ENCODE measurements around the gene COMMD7.
"Not testable (repeated sequence)": the region's sequence is repeated elsewhere in the genome, so short reads cannot be mapped to it uniquely, and the experiment has no call there.

Gene COMMD7

DNA sequence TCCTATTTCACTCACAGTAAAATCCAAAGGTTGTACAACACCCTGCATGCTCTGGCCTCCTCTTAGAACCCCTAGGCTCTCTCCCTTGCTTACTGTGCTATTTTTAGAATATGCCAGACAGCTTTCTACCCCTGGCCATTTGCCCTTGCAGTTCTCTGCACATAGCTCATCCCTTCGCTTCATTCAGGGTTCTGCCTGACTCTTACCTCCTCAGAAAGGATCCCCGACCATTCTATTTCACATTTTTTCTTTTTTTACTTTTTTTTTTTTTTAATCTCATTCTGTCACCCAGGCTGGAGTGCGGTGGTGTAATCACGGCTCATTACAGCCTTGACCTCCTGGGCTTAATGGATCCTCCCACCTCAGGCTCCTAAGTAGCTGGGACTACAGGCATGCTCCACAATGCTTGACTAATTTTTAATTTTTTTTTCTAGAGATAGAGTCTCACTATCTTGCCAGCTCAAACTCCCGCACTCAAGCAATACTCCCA is 33.6 kb downstream of the COMMD7 start:
- H3K27ac Mint-ChIP-seq = peak overlapping the region; percentile 13
- H3K4me1 Mint-ChIP-seq (ENCODE audit: low read depth) = peaks cover 9% of the 10 kb centered on the region
- H3K36me3 Mint-ChIP-seq = no peaks in the 10 kb centered on the region
- H3K9me3 Mint-ChIP-seq (ENCODE audit: low read depth) = no peaks in the 10 kb centered on the region
- H3K4me3 Mint-ChIP-seq = no peak overlapping the region
- no peaks in the 10 kb centered on the region for H3K27me3 Mint-ChIP-seq

DNA sequence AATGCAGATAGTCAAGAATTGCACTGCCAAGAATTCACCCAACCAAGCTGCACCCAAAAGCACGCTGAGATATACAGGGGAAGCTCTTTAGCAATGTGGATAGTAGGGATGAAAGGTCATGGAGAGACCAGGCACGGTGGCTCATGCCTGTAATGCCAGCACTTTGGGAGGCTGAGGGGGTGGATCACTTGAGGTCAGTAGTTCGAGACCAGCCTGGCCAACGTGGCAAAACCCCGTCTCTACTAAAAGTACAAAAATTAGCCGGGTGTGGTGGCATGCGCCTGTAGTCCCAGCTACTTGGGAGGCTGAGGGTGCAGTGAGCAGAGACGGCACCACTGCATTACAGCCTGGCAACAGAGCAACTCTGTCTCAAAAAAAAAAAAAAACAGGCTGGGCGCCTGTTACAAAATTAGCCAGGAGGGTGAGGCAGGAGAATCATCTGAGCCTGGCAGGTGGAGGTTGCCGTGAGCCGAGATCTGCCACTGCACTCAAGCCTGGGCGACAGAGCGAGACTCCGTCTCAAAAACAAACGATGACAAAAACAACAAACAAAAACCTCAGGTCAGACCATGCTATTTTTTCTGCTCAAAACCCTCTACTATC is 34.1 kb downstream of the COMMD7 start:
- H3K9me3 Mint-ChIP-seq (ENCODE audit: low read depth); H3K36me3 Mint-ChIP-seq; H3K27me3 Mint-ChIP-seq; H3K4me3 Mint-ChIP-seq; H3K4me1 Mint-ChIP-seq (ENCODE audit: low read depth): not testable (repeated sequence)
- H3K27ac Mint-ChIP-seq = peak overlapping the region; percentile 13

GRCh38 chr20:32707691-32708581 is 35.3 kb downstream of the COMMD7 start:
- Mint-ChIP-seq H3K36me3 (no peaks in the 10 kb centered on the region), H3K27me3 (no peaks in the 10 kb centered on the region), H3K4me3 (no peak overlapping the region), H3K27ac (peak overlapping the region; percentile 1), H3K4me1 (ENCODE audit: low read depth) (peaks cover 9% of the 10 kb centered on the region), H3K9me3 (ENCODE audit: low read depth) (no peaks in the 10 kb centered on the region)

DNA sequence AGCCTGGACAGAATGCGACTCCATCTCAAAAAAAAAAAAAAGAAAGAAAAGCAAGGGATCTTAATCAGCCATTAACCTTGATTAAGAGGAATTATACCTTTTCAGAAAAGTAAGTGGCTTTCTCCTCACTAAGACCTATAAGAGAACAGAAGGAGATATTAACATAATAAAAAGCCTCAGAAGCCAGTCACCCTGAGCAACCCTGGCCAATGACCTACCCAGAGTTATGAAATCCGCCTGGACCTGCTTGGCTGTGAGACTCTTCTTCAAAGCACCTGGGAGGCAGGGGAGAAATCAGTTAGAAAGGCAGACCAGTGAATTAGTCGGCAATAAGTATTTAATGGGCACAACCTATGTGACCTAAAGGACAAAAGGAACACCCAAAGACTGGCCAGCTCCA is 36.8 kb downstream of the COMMD7 start:
- Mint-ChIP-seq H3K4me3 (no peak overlapping the region), H3K27me3 (no peaks in the 10 kb centered on the region), H3K36me3 (peaks cover 2% of the 10 kb centered on the region), H3K9me3 (ENCODE audit: low read depth) (no peaks in the 10 kb centered on the region), H3K4me1 (ENCODE audit: low read depth) (peaks cover 9% of the 10 kb centered on the region), H3K27ac (peak overlapping the region; percentile 46)

- no peak overlapping the region for H3K27ac Mint-ChIP-seq
- peaks cover 2% of the 10 kb centered on the region for H3K36me3 Mint-ChIP-seq
- H3K27me3 Mint-ChIP-seq = no peaks in the 10 kb centered on the region
- no peaks in the 10 kb centered on the region for H3K9me3 Mint-ChIP-seq (ENCODE audit: low read depth)
- H3K4me3 Mint-ChIP-seq = no peak overlapping the region
- H3K4me1 Mint-ChIP-seq (ENCODE audit: low read depth) = peaks cover 2% of the 10 kb centered on the region
Observed at GRCh38 chr20:32702706-32703425, 40.4 kb downstream of the COMMD7 start.

GRCh38 chr20:32697608-32698007 is 45.7 kb downstream of the COMMD7 start:
- Mint-ChIP-seq H3K4me1 (ENCODE audit: low read depth) (no peaks in the 10 kb centered on the region), H3K27ac (no peak overlapping the region), H3K36me3 (peaks cover 2% of the 10 kb centered on the region), H3K4me3 (no peak overlapping the region), H3K9me3 (ENCODE audit: low read depth) (no peaks in the 10 kb centered on the region), H3K27me3 (no peaks in the 10 kb centered on the region)

DNA sequence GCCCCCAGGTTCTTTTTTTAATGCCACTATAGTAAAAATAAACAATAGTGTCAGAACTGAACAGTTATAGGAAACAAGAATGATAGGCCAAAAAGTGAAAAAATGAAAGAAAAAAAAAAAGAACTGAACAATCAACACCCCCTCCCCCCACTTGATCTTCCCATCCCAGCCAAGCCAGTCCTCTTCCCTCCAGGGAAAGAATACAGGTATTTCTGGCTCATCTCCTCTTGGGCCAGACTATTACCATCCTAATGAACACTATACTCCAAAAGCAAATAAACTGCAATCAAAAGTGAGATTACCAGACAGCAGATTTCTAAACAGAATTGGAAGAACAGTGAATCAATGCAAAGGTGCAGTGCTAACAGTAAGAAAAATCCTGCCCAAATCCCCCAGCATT is 48.2 kb downstream of the COMMD7 start:
- no peaks in the 10 kb centered on the region for H3K4me1 Mint-ChIP-seq (ENCODE audit: low read depth)

GRCh38 chr20:32688966-32689365 is 54.3 kb downstream of the COMMD7 start:
- H3K4me1 Mint-ChIP-seq (ENCODE audit: low read depth); H3K27ac Mint-ChIP-seq; H3K4me3 Mint-ChIP-seq; H3K36me3 Mint-ChIP-seq; H3K9me3 Mint-ChIP-seq (ENCODE audit: low read depth); H3K27me3 Mint-ChIP-seq: not testable (repeated sequence)

More for the DNA sequence above, 48.2 kb downstream of the COMMD7 start:
- no peaks in the 10 kb centered on the region for H3K36me3 Mint-ChIP-seq
- H3K27ac Mint-ChIP-seq = no peak overlapping the region
- no peaks in the 10 kb centered on the region for H3K9me3 Mint-ChIP-seq (ENCODE audit: low read depth)
- H3K27me3 Mint-ChIP-seq = no peaks in the 10 kb centered on the region
- H3K4me3 Mint-ChIP-seq = no peak overlapping the region

DNA sequence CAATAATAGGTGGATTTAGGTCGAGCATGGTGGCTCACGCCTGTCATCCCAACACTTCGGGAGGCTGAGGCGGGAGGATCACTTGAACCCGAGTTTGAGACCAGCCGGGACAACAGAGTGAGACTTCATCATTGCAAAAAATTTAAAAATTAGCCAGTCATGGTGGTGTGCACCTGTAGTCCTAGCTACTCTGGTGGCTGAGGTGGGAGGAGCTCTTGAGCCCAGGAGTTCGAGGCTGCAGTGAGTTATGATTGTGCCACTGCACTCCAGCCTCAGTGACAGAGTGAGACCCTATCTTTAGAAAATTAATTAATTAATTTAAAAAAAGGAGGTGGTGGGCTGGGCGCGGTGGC is 56.1 kb downstream of the COMMD7 start:
- Mint-ChIP-seq H3K4me3 (no peak overlapping the region), H3K36me3 (no peaks in the 10 kb centered on the region), H3K27ac (no peak overlapping the region), H3K4me1 (ENCODE audit: low read depth) (no peaks in the 10 kb centered on the region), H3K9me3 (ENCODE audit: low read depth) (no peaks in the 10 kb centered on the region), H3K27me3 (no peaks in the 10 kb centered on the region)

GRCh38 chr20:32686530-32687179 is 56.6 kb downstream of the COMMD7 start:
- H3K27ac Mint-ChIP-seq = no peak overlapping the region
- H3K4me1 Mint-ChIP-seq (ENCODE audit: low read depth) = no peaks in the 10 kb centered on the region
- H3K9me3 Mint-ChIP-seq (ENCODE audit: low read depth) = no peaks in the 10 kb centered on the region
- H3K36me3 Mint-ChIP-seq = no peaks in the 10 kb centered on the region
- H3K27me3 Mint-ChIP-seq = no peaks in the 10 kb centered on the region
- H3K4me3 Mint-ChIP-seq = no peak overlapping the region

DNA sequence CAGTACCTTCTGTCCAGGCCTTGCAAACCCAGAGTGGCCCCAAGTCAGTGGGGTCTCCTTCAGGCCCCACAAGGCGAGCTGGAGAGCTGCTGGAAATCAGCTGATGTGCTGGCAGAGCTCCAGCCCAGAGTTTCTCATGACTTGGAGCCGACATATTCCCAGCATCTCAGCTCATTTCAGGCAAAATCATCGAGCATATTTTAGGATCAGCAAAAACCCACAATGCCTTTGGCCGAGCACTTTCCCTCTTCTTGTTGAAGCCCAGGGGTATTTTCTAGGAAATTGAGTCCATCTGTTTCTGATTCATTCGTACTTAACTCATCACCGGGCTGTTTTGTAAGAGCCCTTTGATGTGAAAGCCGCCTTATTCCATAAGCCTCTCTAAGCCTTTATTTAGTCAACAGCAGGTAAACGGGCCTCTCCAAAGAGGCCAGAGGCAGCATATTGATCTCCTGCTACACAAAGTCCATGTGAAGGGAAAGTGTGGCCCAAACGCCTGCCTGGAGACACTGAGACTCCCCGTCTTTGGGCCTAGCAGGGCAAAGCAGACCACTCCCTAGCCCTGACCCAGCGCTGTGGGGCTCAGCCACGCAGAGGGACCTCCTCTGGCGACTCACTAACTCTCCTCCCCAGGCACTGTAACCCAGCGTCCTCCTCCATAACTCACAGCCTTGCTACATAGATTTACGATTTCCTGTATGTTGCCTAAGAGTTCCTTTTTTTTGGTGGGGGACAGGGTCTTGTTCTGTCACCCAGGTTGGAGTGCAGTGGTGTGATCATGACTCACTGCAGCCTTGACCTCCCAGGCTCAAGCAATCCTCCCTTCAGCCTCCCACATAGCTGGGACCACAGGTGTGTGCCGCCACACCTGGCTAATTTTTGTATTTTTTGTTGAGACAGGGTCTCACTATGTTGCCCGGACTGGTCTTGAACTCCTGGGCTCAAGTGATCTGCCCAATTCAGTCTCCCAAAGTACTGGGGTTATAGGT is 57.4 kb downstream of the COMMD7 start:
- Mint-ChIP-seq H3K27ac (no peak overlapping the region), H3K9me3 (ENCODE audit: low read depth) (no peaks in the 10 kb centered on the region), H3K4me1 (ENCODE audit: low read depth) (peaks cover 3% of the 10 kb centered on the region), H3K4me3 (no peak overlapping the region), H3K27me3 (no peaks in the 10 kb centered on the region), H3K36me3 (no peaks in the 10 kb centered on the region)

DNA sequence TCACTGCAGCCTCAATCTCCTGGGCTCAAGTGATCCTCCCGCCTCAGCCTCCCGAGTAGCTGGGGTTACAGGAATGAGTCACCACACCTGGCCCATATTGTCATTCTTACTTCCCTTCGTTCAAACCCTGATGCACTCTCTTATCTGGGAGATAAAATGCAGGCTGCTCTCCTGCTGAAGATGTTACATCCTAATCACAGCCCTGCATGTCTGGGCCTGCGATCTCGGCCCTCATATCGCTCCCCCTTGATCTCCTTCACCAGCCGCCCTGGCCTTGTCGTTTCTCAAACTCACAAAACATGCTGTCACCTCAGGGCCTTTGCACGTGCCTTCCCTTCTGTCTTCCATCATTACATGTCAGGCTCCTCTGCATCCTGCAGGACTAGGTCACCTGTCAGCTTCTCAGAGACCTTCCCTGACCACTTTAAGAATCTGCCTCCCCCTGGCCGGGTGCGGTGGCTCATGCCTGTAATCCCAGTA is 60.7 kb downstream of the COMMD7 start:
- no peak overlapping the region for H3K27ac Mint-ChIP-seq
- H3K4me3 Mint-ChIP-seq = no peak overlapping the region
- H3K9me3 Mint-ChIP-seq (ENCODE audit: low read depth) = no peaks in the 10 kb centered on the region
- no peaks in the 10 kb centered on the region for H3K36me3 Mint-ChIP-seq
- H3K4me1 Mint-ChIP-seq (ENCODE audit: low read depth) = peaks cover 5% of the 10 kb centered on the region
- H3K27me3 Mint-ChIP-seq = no peaks in the 10 kb centered on the region

- Mint-ChIP-seq H3K27ac (no peak overlapping the region), H3K4me3 (no peak overlapping the region), H3K4me1 (ENCODE audit: low read depth) (peaks cover 5% of the 10 kb centered on the region), H3K27me3 (no peaks in the 10 kb centered on the region), H3K36me3 (no peaks in the 10 kb centered on the region), H3K9me3 (ENCODE audit: low read depth) (no peaks in the 10 kb centered on the region)
Observed at GRCh38 chr20:32681175-32682084, 61.8 kb downstream of the COMMD7 start.
